A673 (cell line): ENCODE results near the gene OR2Y1. TPM values are rescaled to one million over a fixed set of nuclear protein-coding genes. Genes with fewer than 3 reads are reported as not detected.
A peak's percentile ranks its signal among the peaks of the same experiment; 100 is the strongest.
"Not testable (repeated sequence)": the region's sequence is repeated elsewhere in the genome, so short reads cannot be mapped to it uniquely, and the experiment has no call there.

ENCODE experiments used
- BruUV-seq: library from RNA; stranded (reverse); fragments of 400-500 nt; replicated peaks from 2 replicates; lab custom pipeline; 2021; lab: Mats Ljungman, UMichigan
- CTCF ChIA-PET: fragments of 300-600 bp; sonication (Branson Sonifier 250); formaldehyde crosslinking; loops from one replicate; lab custom pipeline; 2022; ENCODE audit warnings: antibody characterized with exemption; lab: Charles Lee
- POLR2A ChIA-PET: fragments of 300-600 bp; sonication (Branson Sonifier 250); formaldehyde crosslinking; loops from one replicate; lab custom pipeline; 2022; ENCODE audit warnings: antibody characterized with exemption; ENCODE audit not compliant: low non-redundant PET; lab: Charles Lee
- DNase-seq: peaks from one replicate; pipeline ENCODE4 v3.0.0-alpha.2; 2015; ENCODE audit warnings: low spot score
- H3K27ac ChIP-seq: fragments of 200-600 bp; sonication (generic); 2 replicates; pipeline ENCODE4 v1.5.1; 2016; ENCODE audit warnings: mixed run types, low read depth, mild to moderate bottlenecking, mixed read lengths, antibody characterized with exemption, low read length; ENCODE audit not compliant: poor library complexity, severe bottlenecking
- H3K27me3 ChIP-seq: fragments of 200-600 bp; sonication (generic); replicated peaks from 2 replicates; pipeline ENCODE4 v1.6.1; 2017; ENCODE audit warnings: mixed run types, low read depth, mild to moderate bottlenecking, mixed read lengths, antibody characterized with exemption, low read length; ENCODE audit not compliant: insufficient read depth, poor library complexity
- H3K36me3 ChIP-seq: fragments of 200-600 bp; sonication (generic); 2 replicates; pipeline ENCODE4 v1.6.1; 2016; ENCODE audit warnings: mixed run types, mild to moderate bottlenecking, mixed read lengths, antibody characterized with exemption, low read length; ENCODE audit not compliant: insufficient read depth, poor library complexity, severe bottlenecking
- H3K4me1 ChIP-seq: fragments of 200-600 bp; sonication (generic); 2 replicates; pipeline ENCODE4 v1.6.1; 2017; ENCODE audit warnings: mixed run types, mild to moderate bottlenecking, mixed read lengths, antibody characterized with exemption, low read length; ENCODE audit not compliant: insufficient read depth, poor library complexity, severe bottlenecking
- H3K4me3 ChIP-seq: fragments of 200-600 bp; sonication (generic); 2 replicates; pipeline ENCODE4 v1.5.1; 2016; ENCODE audit warnings: low read depth, mixed run types, mild to moderate bottlenecking, mixed read lengths, low read length; ENCODE audit not compliant: poor library complexity, severe bottlenecking
- H3K9me3 ChIP-seq: fragments of 200-600 bp; sonication (generic); 2 replicates; pipeline ENCODE4 v1.6.1; 2016; ENCODE audit warnings: mixed run types, low read depth, mild to moderate bottlenecking, mixed read lengths, antibody characterized with exemption, low read length; ENCODE audit not compliant: poor library complexity, severe bottlenecking
- CTCF ChIP-seq: fragments of 300-800, 200-600 bp; sonication (generic); conservative IDR thresholded peaks from 2 replicates; pipeline ENCODE4 v1.5.1; 2017; ENCODE audit warnings: low read depth, mild to moderate bottlenecking, antibody characterized with exemption, low read length, moderate library complexity, mixed read lengths
- EZH2 ChIP-seq: fragments of 200-600 bp; sonication (generic); IDR thresholded peaks from 2 replicates; pipeline ENCODE4 v1.6.1; 2017; ENCODE audit warnings: borderline replicate concordance, low read depth, mild to moderate bottlenecking, mixed read lengths, antibody characterized with exemption, low read length; ENCODE audit not compliant: poor library complexity, severe bottlenecking
- intact Hi-C: fragments of 100-400 bp; cut with micrococcal nuclease; formaldehyde crosslinking; loops from one replicate; pipeline ENCODE4 v1.10.0; 2022; ENCODE audit not compliant: unreplicated experiment
- total RNA-seq: library from RNA; stranded (reverse); gene quantifications from 2 replicates; pipeline ENCODE4 v1.2.3, GENCODE V29; 2021

OR2Y1 gene
- total RNA-seq, 1 experiment from 2014 or later = not detected

- no peaks in the 10 kb centered on the region for H3K27me3 ChIP-seq
- intact Hi-C loops = loop anchor here (10.0 kb wide), 1 partner anchor 370 kb away; no protein-coding TSS in a partner anchor
- no TSS peak for BruUV-seq
Observed at GRCh38 chr5:180784497-180785097, 44.7 kb upstream of the OR2Y1 start.

GRCh38 chr5:180783340-180784052 lies 43.6 kb upstream of the OR2Y1 start:
- no peaks in the 10 kb centered on the region for H3K27me3 ChIP-seq
- no peaks in the 10 kb centered on the region for H3K9me3 ChIP-seq
- TF ChIP-seq CTCF = no peak
- no peak for TF ChIP-seq EZH2
- intact Hi-C loops = loop anchor here (10.0 kb wide), 1 partner anchor 371 kb away; no protein-coding TSS in a partner anchor
- ChIA-PET CTCF (no interaction called here), POLR2A (no interaction called here)
- H3K4me3 ChIP-seq = no peak overlapping the region
- no peak for DNase-seq
- no peaks in the 10 kb centered on the region for H3K36me3 ChIP-seq
- H3K4me1 ChIP-seq = no peaks in the 10 kb centered on the region
- BruUV-seq = no TSS peak
- no peak overlapping the region for H3K27ac ChIP-seq

More at GRCh38 chr5:180784497-180785097, 44.7 kb upstream of the OR2Y1 start:
- Histone ChIP-seq H3K9me3 (no peaks in the 10 kb centered on the region), H3K27ac (no peak overlapping the region), H3K4me3 (no peak overlapping the region), H3K36me3 (no peaks in the 10 kb centered on the region), H3K4me1 (no peaks in the 10 kb centered on the region)
- peak; percentile 59 for DNase-seq
- ChIA-PET POLR2A (no interaction called here), CTCF (interaction anchor here (1.2 kb wide), 1 partner anchor 400 kb away, joined by 6 read pairs; no protein-coding TSS in a partner anchor)
- TF ChIP-seq CTCF (peak; percentile 60), EZH2 (no peak)

- Histone ChIP-seq H3K9me3 (no peaks in the 10 kb centered on the region), H3K27me3 (no peaks in the 10 kb centered on the region), H3K27ac (no peak overlapping the region), H3K4me3 (no peak overlapping the region), H3K4me1 (no peaks in the 10 kb centered on the region), H3K36me3 (no peaks in the 10 kb centered on the region)
- intact Hi-C loops = loop anchor here (10.0 kb wide), 1 partner anchor 372 kb away; no protein-coding TSS in a partner anchor
- TF ChIP-seq CTCF (no peak), EZH2 (no peak)
- no TSS peak for BruUV-seq
- ChIA-PET CTCF (no interaction called here), POLR2A (no interaction called here)
- DNase-seq = no peak
Observed at GRCh38 chr5:180782748-180783147, 42.9 kb upstream of the OR2Y1 start.

GRCh38 chr5:180781900-180782326 lies 42.1 kb upstream of the OR2Y1 start:
- H3K27ac ChIP-seq, H3K36me3 ChIP-seq, H3K27me3 ChIP-seq, H3K4me1 ChIP-seq, H3K9me3 ChIP-seq, H3K4me3 ChIP-seq, BruUV-seq, CTCF ChIA-PET, POLR2A ChIA-PET, DNase-seq: not testable (repeated sequence)
- intact Hi-C loops = loop anchor here (10.0 kb wide), 1 partner anchor 373 kb away; no protein-coding TSS in a partner anchor
